Activated T-helper 17 cell treated with anti-CD3 and anti-CD28 coated beads, Interleukin-2, amount 50 U/mL, for 72 hours (primary cell): ENCODE measurements around the gene TMSB10. TPM values are rescaled to one million over a fixed set of nuclear protein-coding genes. Genes with fewer than 3 reads are reported as not detected.
"Not testable (repeated sequence)": the region's sequence is repeated elsewhere in the genome, so short reads cannot be mapped to it uniquely, and the experiment has no call there.

Experiments
- ATAC-seq: fragments of 150-1000 bp; cut with Tn5 transposase; replicated peaks from 2 replicates; pipeline ENCODE4 v1.10.0; 2021; ENCODE audit warnings: mild to moderate bottlenecking, moderate library complexity
- H3K27ac Mint-ChIP-seq: one replicate; pipeline ENCODE4 v1.8.0; 2022; ENCODE audit warnings: mixed read lengths
- H3K27me3 Mint-ChIP-seq: one replicate; pipeline ENCODE4 v1.8.0; 2022; ENCODE audit warnings: mixed read lengths
- H3K36me3 Mint-ChIP-seq: one replicate; pipeline ENCODE4 v1.8.0; 2022; ENCODE audit warnings: low read depth, mild to moderate bottlenecking, mixed read lengths
- H3K4me1 Mint-ChIP-seq: one replicate; pipeline ENCODE4 v1.8.0; 2022; ENCODE audit warnings: mixed read lengths
- H3K4me3 Mint-ChIP-seq: one replicate; pipeline ENCODE4 v1.8.0; 2022; ENCODE audit warnings: mild to moderate bottlenecking, mixed read lengths
- H3K9me3 Mint-ChIP-seq: one replicate; pipeline ENCODE4 v1.8.0; 2022; ENCODE audit warnings: mixed read lengths
- total RNA-seq, 2 donors: library from RNA; stranded (reverse); gene quantifications; one replicate each; pipeline ENCODE4 v1.2.3, GENCODE V29; 2022

The TMSB10 gene
- total RNA-seq, 2 donors from 2014 or later: 2,616 to 3,068 TPM

DNA sequence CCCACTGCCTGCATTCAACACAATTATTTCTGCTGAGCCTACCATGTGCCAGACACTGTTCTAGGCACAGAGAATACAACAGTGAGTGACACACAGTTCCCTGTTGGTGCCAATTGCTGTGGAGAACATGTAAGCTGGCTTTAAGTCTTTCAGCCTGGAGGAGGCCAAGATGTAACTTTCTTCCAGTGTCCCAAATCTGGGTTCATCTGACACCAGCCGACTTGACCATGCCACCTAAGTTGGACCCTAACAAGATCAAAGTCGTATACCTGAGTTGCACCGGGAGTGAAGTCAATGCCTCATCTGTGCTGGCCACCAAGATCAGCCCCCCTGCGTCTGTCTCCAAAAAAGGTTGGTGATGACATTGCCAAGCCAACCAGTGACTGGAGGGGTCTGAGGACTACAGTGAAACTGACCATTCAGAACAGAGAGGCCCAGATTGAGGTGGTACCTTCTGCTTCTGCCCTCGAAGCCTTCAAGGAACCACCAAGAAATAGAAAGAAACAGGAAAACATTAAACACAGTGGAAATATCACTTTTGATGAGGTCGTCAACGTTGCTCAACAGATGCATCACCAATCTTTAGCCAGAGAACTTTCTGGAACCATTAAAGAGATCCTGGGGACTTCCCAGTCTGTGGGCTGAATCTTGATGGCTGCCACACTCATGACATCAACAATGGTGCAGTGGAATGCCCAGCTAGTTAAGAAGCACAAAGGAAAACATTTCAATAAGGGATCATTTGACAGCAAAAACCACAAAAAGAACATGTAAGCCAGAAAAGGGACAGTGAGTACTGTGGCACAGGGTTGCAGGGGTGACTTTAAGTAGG lies 30.9 kb upstream of the TMSB10 start:
- H3K9me3 Mint-ChIP-seq: peaks cover 5% of the 10 kb centered on the region
- H3K4me3 Mint-ChIP-seq: peak overlapping the region; percentile 89
- H3K27me3 Mint-ChIP-seq: no peaks in the 10 kb centered on the region
- H3K4me1 Mint-ChIP-seq: peaks cover 53% of the 10 kb centered on the region
- ATAC-seq: peak; percentile 62
- H3K36me3 Mint-ChIP-seq: peaks cover 31% of the 10 kb centered on the region
- peak overlapping the region; percentile 85 for H3K27ac Mint-ChIP-seq

DNA sequence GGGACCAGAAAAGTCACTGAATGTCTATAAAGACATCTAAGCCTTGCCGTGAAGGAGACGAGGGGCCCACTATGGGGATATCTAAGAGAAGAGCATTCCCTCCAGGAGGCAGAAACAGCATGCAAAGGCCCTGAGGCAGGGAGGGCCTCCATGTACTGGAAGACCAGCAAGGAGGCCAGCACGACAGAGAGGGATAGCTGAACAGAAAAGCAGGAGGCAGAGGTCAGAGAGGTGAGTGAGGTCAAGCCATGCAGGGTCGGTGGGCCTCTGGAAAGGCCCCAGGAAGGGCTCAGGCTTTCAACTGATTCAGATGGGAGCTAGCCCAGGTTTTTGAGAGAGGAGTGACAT lies 30.3 kb upstream of the TMSB10 start:
- Mint-ChIP-seq H3K27ac (peak overlapping the region; percentile 85), H3K9me3 (peaks cover 5% of the 10 kb centered on the region), H3K4me3 (peak overlapping the region; percentile 89), H3K36me3 (peaks cover 27% of the 10 kb centered on the region), H3K4me1 (peaks cover 49% of the 10 kb centered on the region), H3K27me3 (no peaks in the 10 kb centered on the region)
- ATAC-seq: no peak

DNA sequence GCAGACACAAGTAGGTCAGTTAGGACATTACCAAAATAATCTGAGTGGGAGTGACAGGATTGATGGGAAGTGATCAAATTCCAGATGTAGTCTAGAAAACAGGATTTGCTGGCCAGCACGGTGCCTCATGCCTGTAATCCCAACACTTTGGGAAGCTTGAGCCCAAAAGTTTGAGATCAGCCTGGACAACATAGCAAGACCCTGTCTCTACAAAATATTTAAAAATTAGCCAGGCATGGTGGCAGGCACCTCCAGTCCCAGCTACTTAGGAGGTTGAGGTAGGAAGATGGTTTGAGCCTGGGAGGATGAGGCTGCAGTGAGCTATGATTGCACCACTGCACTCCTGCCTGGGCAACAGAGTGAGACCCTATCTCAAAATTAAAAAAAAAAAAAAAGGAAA lies 29.8 kb upstream of the TMSB10 start:
- peaks cover 45% of the 10 kb centered on the region for H3K4me1 Mint-ChIP-seq

DNA sequence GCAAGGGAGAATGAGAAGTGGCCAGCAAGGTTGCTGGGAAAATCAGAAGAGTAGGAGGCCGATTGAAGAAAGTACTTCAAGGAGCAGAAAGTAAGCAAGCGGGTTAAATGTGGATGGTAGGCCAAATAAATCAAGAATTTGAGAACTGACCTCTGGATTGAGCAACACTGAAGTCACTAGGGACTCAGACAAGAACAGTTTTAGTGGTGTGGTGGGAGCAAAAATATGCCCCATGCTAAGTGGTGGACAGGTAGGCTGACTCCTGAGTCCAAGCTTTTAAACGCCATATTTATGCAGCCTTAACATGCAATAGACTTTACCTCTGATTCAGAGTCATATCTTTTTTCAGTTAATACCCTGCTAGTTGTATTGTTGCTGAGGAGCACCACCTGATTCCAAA lies 29.1 kb upstream of the TMSB10 start:
- no peak for ATAC-seq
- Mint-ChIP-seq H3K4me3 (peak overlapping the region; percentile 89), H3K36me3 (peaks cover 25% of the 10 kb centered on the region), H3K9me3 (peaks cover 5% of the 10 kb centered on the region), H3K27ac (peak overlapping the region; percentile 85), H3K4me1 (peaks cover 42% of the 10 kb centered on the region), H3K27me3 (no peaks in the 10 kb centered on the region)

More for the DNA sequence above, 29.8 kb upstream of the TMSB10 start:
- H3K9me3 Mint-ChIP-seq, H3K27me3 Mint-ChIP-seq, ATAC-seq: not testable (repeated sequence)
- Mint-ChIP-seq H3K36me3 (peaks cover 27% of the 10 kb centered on the region), H3K4me3 (peak overlapping the region; percentile 89), H3K27ac (peak overlapping the region; percentile 85)

DNA sequence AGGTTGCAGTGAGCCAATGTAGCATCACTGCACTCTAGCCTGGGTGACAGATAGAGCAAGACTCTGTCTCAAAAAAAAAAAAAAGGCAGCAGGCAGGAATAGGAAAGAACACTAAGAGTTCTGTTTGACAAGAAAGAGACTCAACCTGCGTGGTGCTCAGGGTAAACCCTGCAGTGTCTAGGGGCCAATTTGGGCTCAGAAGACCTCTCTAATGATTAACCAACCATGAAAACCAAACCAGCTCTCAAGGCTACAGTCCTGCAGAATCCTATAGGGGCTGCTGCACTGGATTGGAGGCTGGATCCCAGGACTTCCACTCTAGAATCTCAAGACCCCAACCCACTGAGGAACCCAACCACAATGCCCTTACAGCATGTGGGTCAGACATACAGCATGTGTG lies 27.0 kb upstream of the TMSB10 start:
- peaks cover 5% of the 10 kb centered on the region for H3K9me3 Mint-ChIP-seq
- H3K4me3 Mint-ChIP-seq: peak overlapping the region; percentile 89
- H3K36me3 Mint-ChIP-seq: peaks cover 23% of the 10 kb centered on the region
- peaks cover 46% of the 10 kb centered on the region for H3K4me1 Mint-ChIP-seq
- no peak for ATAC-seq
- no peaks in the 10 kb centered on the region for H3K27me3 Mint-ChIP-seq
- peak overlapping the region; percentile 85 for H3K27ac Mint-ChIP-seq

DNA sequence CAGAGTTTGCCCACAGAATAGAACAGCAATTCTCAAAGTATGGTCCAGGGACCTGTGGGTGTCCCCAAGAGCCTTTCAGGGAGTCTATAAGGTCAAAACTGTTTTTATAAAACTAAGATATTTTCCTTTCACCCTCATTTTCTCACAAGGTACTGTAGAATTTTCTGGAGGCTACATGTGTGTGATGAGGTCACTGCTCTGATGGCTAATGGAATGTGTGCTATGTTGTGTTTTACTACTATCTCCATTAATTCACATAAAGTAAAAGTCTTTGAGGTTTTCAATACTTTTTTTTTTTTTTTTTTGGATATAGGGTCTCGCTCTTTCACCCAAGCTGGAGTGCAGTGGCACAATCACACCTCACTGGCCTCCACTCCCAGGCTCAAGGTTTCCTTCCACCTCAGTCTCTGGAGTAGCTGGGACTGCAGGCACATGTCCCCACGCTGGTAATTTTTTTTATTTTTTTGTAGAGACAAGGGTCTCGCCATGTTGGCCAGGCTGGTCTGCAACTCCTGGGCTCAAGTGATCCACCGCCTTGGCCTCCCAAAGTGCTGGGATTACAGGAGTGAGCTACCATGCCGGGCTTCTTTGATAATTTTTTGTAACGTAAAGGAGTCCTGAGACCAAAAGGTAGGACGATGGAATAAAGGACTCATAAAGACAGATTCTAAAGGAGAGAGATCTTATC lies 26.4 kb upstream of the TMSB10 start:
- peaks cover 46% of the 10 kb centered on the region for H3K4me1 Mint-ChIP-seq
- peaks cover 20% of the 10 kb centered on the region for H3K36me3 Mint-ChIP-seq
- H3K9me3 Mint-ChIP-seq: peaks cover 5% of the 10 kb centered on the region
- ATAC-seq: no peak
- H3K4me3 Mint-ChIP-seq: peak overlapping the region; percentile 89
- no peaks in the 10 kb centered on the region for H3K27me3 Mint-ChIP-seq
- peak overlapping the region; percentile 86 for H3K27ac Mint-ChIP-seq

DNA sequence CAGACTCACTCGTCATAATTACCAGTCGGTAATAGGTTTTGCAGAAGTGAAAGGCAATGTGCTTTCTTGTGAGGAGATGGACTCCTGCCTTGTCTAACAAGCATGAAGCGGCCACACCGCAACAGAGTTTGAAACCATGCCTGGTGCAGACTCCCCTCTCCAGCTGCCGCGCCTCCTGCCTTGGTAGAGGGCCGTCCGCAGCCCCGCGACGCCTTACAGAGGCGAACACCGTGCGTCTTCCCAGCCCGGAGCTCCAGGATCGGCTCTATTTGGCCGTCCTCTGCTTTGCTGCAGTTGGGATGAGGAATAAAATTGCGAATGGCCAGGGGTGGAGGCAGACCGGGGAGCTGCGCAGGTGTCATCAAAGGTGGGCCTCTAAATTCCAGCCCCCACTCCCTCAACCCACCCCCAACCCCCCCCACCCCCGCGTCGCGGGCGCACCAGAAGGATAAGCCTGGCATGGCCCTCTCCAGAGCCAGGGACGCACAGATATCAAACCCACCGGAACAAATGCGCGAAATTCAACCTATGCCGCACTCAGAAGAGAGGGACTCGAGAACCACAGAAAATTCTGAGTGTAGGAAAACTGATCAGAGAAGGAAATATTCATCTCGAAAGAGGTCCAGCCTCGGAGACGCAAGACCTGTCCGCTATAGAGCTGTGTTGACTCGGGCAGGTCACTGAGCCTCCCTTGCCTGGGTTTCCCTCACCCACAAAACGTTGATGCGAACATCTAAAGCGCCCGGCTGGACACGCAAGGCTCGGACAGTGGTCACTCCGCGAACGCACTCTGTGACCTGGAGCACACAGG lies 25.7 kb upstream of the TMSB10 start:
- ATAC-seq: peak; percentile 28
- H3K4me3 Mint-ChIP-seq: peak overlapping the region; percentile 89

DNA sequence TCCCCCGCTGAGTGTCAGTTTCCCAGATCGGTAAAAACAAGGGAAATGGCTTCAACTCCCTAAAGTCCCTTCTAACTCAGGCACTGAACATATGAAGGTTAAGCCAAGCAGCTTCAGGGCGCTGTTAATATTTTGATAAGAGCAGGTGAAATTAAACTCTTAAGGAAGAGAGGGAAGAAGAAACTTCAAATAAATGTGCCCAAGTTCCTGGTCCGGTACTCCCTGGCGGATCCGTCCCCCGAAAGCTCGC lies 25.1 kb upstream of the TMSB10 start:
- peaks cover 9% of the 10 kb centered on the region for H3K36me3 Mint-ChIP-seq
- H3K27ac Mint-ChIP-seq: peak overlapping the region; percentile 86
- H3K4me3 Mint-ChIP-seq: peak overlapping the region; percentile 89
- no peaks in the 10 kb centered on the region for H3K9me3 Mint-ChIP-seq
- peaks cover 38% of the 10 kb centered on the region for H3K4me1 Mint-ChIP-seq
- H3K27me3 Mint-ChIP-seq: no peaks in the 10 kb centered on the region
- ATAC-seq: peak; percentile 1

More for the DNA sequence above, 25.7 kb upstream of the TMSB10 start:
- peaks cover 14% of the 10 kb centered on the region for H3K36me3 Mint-ChIP-seq
- H3K4me1 Mint-ChIP-seq: peaks cover 44% of the 10 kb centered on the region
- no peaks in the 10 kb centered on the region for H3K27me3 Mint-ChIP-seq
- H3K27ac Mint-ChIP-seq: peak overlapping the region; percentile 86
- peaks cover 5% of the 10 kb centered on the region for H3K9me3 Mint-ChIP-seq

DNA sequence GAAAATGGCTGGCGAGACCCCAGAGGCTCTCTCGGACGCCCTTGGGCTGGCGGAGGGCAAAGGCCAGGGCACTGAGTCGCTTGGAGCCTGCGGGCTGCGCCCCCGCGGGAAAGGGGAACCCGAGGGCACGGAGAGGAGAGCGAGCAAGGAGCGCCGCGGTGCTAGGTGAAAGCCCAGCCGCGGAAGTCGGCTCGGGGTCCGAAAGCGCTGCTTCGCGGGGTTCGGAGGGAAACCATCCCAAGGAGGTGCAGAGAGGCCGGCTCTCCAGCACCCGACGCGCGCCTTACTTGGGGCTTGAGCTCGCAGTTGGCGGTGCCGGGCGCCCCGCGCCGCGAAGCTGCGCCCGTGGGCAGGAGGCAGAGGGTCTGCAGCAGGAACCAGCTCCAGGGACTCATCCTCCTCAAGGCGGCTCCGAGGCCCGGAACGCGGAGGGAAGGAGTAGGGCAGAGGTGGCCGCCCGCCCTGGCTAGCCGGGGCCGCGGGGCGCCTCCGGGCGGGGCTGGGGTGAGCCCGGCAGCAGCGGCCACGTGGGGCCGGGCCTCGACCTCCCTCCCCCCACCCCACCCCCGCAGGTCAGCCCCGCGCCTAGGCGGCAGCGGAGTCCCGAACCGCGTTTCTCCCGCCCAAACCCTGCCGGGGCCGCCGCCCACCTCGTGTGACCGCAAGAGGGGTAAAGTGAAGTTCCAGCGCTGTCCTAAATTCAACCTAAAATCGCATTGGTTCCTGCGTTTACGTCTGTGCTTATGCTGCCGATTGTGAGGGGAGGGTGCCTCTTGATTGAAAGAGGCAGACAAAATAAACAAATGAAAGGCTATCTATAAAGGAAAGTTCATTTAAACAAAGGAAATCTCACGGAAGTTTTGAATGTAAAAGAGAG lies 24.6 kb upstream of the TMSB10 start, which contains the start of gene TRABD2A:
Gene TRABD2A (minus strand): TSS at position 440 of the 877 bp plus-strand sequence. CDS start 45 bp downstream, at position 395.
- ATAC-seq: peak; percentile 52
- Mint-ChIP-seq H3K4me3 (peak within 1 kb of the TSS; percentile 89), H3K4me1 (peaks cover 33% of the 10 kb centered on the region), H3K27ac (peak within 1 kb of the TSS; percentile 86), H3K36me3 (peaks cover 7% of the 10 kb centered on the region), H3K9me3 (no peaks in the 10 kb centered on the region), H3K27me3 (no peaks in the 10 kb centered on the region)

DNA sequence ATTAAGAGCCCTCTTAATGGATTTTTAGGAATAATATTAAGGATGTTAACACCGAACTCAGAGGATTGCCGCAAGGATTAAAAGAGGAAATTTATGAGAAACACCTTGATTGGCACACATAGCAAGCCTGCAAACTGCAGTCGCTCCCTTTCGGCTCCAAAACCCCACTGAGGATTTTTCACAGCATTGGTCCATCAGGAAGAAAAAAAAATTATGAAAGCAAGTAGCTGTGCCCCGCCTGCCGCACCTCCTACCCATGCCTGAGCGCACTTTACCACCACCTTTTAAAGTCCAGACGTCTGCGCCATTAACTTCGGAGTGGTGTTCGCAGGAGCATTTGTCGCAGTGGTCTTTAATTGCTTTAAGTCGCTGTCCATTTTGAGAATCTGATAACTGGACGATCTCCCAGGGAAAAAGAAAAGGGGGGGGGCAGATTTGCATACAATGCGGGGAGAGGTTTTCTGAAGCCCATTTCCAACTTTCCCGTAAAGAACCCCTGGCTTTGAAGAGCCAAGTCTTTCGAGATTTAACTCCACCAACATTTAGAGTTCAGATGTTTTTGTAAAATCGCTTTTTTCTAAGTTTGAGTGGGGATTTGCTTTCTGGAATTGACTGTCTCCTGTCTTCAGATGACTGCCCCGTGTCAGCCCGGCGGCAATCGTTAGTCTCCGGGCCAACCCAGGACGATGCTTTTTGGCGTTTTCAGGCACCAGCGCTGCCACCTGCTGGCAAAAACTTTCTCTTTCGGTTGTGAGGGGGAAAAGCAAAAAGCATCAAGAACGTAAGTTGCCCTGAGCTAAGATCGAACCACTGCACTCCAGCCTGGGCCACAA lies 23.7 kb upstream of the TMSB10 start:
- no peaks in the 10 kb centered on the region for H3K9me3 Mint-ChIP-seq
- peaks cover 31% of the 10 kb centered on the region for H3K4me1 Mint-ChIP-seq
- peak overlapping the region; percentile 89 for H3K4me3 Mint-ChIP-seq
- peaks cover 7% of the 10 kb centered on the region for H3K36me3 Mint-ChIP-seq
- peak; percentile 77 for ATAC-seq
- no peaks in the 10 kb centered on the region for H3K27me3 Mint-ChIP-seq
- H3K27ac Mint-ChIP-seq: peak overlapping the region; percentile 86

DNA sequence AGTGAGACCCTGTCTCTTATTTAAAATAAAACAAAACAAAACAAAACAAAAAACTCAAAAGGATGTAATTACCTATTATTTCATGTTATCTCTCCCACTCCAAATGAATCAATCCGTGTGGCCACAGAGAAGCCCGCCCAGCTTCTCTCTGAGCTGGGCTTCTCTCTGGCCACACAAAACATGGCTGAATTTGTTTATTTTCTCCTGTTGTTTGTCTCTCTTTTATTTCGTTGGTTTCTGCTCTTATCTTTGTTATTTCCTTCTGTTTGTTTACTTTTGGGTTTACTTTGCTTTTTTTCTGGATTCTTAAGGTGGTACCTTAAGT lies 23.1 kb upstream of the TMSB10 start:
- H3K4me3 Mint-ChIP-seq: peak overlapping the region; percentile 89
- peaks cover 31% of the 10 kb centered on the region for H3K4me1 Mint-ChIP-seq
- no peaks in the 10 kb centered on the region for H3K9me3 Mint-ChIP-seq
- peaks cover 7% of the 10 kb centered on the region for H3K36me3 Mint-ChIP-seq
- peak overlapping the region; percentile 86 for H3K27ac Mint-ChIP-seq
- no peaks in the 10 kb centered on the region for H3K27me3 Mint-ChIP-seq
- no peak for ATAC-seq

DNA sequence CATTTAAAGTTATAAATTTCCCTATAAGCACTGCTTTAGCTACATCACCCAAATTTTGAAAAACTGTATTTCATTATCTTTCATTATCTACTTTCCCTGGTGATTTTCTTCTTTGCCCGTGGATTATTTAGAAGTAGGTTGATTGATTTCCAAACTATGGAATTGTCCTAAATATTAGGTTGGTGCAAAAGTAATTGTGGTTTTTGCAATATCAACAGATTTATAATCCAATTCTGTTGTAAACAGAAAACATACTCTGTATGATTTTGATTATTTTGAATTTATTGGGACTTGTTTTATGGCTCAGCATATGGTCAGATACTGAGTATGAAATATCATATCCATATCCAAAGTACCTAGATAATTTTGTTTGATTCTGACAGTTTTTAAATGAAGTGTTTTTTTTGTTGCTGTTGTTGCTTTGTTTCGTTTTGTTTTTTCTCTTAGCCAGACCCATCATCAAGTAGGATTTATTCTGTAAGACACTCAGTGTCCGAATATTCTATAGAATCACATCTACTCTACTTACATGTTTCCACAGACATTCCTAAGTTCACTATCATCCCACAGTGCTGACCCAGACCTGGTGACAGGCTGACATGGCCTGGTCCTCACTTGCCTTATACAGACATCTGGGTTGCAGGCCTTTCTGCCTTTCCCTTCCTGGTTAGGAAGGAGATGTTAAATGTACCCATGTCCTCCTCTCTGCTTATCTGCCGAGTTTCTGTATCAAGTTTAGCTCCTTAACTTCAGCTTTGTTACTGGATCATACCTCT lies 22.5 kb upstream of the TMSB10 start:
- Mint-ChIP-seq H3K27ac (peak overlapping the region; percentile 86), H3K27me3 (no peaks in the 10 kb centered on the region), H3K4me1 (peaks cover 27% of the 10 kb centered on the region), H3K9me3 (no peaks in the 10 kb centered on the region), H3K4me3 (peak overlapping the region; percentile 89), H3K36me3 (peaks cover 7% of the 10 kb centered on the region)
- no peak for ATAC-seq

DNA sequence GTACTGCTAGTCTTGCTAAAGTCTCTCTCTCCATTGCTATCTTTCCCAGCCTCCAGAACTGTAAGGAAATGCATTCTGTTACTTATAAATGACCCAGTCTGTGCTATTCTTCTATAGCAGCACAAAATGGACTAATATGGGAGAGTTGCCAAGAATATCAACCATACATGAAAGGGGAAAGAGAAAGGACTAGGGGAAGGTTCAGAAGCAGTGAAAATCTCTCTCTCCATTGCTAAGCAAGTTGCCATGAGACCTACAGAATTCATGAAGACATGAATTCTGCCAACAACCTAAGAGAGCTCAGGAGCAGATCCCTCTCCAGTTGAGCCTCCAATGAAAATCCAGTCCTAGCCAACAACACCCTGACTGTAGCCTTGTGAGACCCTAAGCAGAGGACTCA lies 21.0 kb upstream of the TMSB10 start:
- Mint-ChIP-seq H3K4me1 (peaks cover 34% of the 10 kb centered on the region), H3K27ac (no peak overlapping the region), H3K36me3 (peaks cover 7% of the 10 kb centered on the region), H3K4me3 (no peak overlapping the region), H3K9me3 (no peaks in the 10 kb centered on the region), H3K27me3 (no peaks in the 10 kb centered on the region)
- no peak for ATAC-seq
